Activated CD8-positive, alpha-beta memory T cell treated with anti-CD3 and anti-CD28 coated beads, Interleukin-2, amount 50 U/mL, for 24 hours (primary cell): ENCODE results near the gene TSGA10IP.

Experiments
- DNase-seq: peaks from one replicate; pipeline ENCODE4 v3.0.0-alpha.2; 2020; ENCODE audit errors: extremely low read depth

TSGA10IP gene

GRCh38 chr11:65976216-65977176 is 31.2 kb downstream of the TSGA10IP start:
- DNase-seq, result no peak

DNA sequence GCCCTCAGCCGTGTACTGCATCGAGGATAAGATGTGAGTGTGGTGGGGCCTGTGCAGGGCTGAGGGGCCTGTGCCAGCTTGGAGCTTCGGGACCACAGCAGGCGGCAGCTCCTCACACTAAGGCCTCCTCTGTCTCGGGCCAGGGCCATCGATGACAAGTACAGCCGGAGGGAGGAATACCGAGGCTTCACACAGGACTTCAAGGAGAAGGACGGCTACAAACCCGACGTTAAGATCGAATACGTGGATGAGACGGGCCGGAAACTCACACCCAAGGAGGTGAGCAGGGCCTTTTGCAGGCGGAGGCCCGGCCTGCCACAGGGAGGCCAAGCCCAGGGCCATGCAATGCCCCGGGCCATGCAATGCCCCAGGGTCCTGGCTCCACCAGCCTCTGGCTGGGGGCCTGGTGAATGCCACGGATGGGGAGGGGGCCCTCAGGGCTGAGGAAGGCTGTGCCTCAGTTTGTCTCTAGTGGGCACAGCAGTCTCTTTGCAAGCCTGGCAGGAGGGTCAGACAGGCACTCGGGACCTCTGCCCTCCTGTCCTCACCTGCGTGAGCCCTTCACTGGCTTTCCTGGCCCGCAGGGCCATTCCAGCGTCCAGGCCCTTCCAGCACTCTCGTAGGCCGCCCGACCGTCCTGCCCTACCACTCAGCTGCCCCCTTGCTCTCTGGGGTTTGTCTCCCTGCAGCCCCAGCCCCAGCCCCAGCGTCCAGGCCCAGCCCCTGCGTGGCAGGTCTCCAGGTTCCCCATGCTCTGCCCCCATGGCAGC is 32.5 kb downstream of the TSGA10IP start:
- no peak for DNase-seq

DNA sequence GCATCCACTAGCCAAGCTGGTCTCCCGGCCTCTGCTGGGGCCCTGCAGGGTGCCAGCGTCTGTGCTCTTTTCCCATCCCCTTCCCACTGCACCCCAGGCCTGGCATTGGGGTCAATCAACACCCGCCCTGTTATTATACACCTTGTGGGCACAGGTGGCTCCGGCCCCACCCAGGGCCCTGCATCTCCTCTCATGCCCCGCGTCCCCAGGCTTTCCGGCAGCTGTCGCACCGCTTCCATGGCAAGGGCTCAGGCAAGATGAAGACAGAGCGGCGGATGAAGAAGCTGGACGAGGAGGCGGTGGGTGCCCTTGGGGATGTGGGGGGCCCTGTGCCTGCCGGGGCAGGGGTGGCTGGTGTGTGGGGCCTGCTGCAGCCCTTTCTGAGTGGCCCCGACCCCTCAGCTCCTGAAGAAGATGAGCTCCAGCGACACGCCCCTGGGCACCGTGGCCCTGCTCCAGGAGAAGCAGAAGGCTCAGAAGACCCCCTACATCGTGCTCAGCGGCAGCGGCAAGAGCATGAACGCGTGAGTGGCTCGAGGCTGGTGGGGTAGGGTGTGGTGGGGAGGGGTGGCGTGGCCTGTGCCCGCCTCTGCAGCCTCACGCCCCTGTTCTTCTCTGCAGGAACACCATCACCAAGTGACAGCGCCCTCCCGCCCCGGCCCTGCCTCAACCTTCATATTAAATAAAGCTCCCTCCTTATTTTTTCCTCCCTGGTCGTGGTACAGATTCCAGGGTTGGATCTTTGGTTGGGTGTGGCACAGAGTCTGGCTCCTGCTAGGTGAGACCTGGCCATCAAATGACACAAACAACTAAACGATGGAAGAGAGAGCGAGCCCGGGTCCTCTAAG is 33.3 kb downstream of the TSGA10IP start:
- no peak for DNase-seq

DNA sequence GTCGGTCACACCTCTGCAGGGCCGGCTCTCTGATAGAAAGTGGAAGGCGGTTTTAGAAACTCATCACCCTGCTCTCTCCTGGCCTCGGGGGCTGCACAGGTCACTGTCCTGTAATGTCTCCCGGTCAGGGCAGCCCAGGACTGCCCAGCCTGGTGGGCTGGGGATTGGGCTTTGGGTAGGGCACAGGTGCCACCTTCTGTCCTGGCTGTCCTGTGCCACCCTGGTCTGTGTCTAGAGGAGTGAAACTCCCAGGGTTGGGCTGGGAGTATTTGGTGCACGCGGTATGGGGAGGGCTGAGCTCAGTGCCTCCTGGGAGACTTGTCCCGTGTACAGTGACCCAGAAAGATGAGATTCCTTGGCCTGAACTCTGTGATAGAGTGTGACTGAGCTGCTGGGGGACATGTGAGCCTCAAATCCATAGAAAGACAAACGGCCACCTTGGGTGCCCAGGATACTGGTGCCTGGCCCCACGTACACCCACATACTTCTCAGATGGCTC is 34.0 kb downstream of the TSGA10IP start:
- DNase-seq, result no peak

DNA sequence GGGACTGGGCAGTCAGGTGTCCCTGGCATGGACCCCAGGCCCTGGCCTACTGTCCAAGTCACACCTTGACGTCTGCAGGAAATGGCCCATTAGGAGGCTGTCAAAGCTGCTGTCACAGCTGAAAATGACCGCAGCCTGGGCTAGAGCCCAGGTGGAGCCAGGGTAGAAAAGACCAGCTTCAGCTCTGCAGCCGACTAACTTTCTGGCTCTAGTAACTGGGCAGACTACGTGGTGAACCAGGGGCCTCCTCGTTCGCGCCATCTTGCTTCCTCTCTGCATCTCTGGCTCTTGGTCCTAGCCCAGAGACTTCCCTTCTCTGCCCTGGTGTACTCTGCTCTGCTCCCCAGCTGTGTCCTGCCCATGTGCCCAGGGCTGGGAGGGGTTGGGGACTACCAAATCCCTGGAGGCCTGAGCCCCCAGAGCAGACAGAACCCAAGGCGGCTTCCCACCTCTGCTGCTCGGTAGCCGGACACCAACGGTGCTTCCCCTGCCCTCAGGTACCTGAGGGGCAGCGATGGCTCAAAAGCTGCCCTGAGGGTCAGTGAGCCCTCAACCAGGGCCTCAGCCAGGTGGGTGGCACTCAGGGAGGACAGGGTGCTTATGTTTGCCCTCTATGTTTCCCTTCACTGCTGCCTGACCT is 35.9 kb downstream of the TSGA10IP start:
- no peak for DNase-seq

DNA sequence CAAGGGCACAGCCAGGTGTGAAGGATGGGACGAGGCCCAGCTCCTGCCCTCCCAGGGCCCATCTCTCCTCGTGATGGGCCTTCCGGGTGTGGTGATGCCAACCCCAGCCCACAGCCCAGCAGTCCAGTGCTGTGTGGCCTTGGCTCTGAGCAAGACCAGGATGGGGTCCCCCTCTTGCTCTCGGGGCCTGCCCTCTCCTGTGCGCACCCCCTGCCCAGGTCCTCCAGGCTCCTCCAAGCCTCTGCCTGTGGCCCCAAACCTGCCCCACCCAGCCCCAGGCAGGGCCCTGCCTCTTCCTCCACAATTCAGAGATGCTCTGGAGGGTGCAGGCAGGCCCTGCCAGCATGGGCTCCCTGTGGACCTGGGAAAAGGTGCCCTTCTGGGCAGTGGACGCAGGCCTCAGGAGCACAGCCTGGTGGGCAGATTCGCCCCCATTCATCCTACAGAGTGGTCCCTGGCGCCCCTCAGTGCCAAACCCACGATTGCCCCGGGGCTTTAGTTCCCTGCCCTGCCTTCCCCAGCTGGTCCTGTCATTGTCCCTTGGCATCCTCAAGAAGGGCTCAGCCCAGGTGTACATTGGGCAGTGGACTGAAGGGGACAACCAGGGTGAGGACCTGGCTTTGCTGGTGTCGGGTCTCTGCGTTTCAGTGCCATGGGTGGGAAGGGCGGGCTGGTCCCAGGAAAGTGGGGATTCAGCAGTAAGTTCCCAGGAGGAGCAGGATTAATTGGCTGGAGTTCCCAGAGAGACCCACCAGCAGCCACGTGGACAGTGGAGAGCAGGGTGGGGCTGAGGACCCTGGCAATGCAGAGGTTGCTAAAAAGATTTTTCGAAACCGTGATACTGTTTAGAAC is 36.9 kb downstream of the TSGA10IP start:
- no peak for DNase-seq

- no peak for DNase-seq
Observed at GRCh38 chr11:65982824-65983588, 37.7 kb downstream of the TSGA10IP start.

DNA sequence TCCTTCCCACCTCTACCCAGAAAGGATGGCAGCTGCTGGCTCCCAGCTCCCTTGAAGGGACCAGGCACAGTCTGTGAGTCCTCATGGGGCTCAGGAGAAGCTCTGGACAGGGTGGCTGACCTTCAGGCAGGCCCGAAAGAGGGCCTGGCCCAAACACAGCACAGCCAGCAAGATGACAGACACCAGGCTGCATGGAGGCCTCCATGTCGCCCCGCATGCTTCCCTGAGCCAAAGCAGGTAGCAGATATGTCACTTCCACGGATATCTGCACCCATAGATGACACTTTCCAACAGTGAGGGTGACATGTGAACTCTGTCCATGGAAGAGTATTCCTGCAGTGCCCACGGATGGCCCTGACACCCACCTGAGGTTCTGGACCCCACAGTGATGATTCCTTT is 38.3 kb downstream of the TSGA10IP start:
- no peak for DNase-seq

DNA sequence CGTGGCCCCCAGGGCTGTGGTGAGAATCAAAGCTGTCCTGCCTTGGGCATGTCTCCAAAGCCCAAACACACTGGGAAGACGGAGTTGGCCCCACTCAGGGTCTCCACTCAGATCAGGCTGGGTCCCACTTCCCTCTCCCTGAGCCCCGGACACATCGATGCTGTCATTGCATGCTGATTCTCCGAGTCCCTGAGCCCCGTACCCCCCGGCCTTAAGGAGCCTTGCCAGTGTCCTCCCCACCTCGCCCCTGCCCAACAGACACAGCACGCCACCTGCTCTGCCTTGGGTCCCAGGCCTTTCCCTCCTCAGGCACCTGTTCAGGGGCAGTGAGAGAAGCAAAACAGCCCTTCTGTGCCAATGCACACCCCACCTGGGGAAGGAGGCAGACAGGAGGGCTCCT is 42.1 kb downstream of the TSGA10IP start:
- no peak for DNase-seq

GRCh38 chr11:65988791-65989592 is 43.7 kb downstream of the TSGA10IP start:
- DNase-seq, result peak; percentile 83

GRCh38 chr11:65992056-65992455 is 46.8 kb downstream of the TSGA10IP start:
- DNase-seq, result no peak

GRCh38 chr11:65997286-65997685 is 52.0 kb downstream of the TSGA10IP start:
- no peak for DNase-seq

DNA sequence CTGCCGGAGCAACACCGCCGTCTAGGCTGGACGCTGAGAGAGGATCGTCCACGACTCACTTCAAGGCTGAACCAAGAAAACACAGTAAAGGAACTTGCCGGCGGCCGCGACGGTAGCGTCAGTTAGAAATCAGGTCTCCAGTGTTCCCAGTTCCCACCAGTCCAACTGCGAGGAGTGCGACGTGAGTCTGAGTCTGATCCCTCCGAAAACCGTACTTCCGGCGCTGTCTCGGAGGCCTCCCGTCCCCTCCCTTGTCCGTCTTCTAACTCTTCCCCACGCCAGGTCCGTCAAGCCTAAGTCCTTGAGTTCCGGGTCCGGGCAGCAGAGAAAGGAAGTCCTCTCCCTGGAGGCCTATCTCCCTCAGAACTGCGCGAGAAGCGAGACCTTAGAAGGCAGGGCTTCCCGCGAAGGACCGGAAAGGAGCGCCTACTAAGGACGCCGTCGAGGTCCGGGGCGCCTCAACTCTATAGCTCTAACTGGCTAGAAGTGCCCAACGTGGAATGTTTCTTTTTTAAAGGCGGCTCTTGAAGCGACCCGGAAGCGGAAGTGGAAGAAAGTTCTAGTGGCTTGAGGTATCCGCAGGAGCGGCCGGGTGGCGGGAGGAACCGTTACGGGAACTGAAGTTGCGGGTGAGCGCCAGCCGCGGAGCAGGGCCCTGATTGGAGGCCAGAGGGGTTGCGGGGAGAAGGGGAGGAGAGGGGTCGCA is 56.8 kb downstream of the TSGA10IP start, which contains the start of the genes BANF1 and EIF1AD:
Gene BANF1, plus strand, starts transcription at position 562 of the 706 bp plus-strand sequence. CDS start 748 bp downstream, outside the sequence.
Gene EIF1AD, minus strand, starts transcription at position 216 of the 706 bp plus-strand sequence. CDS start 1,768 bp downstream, outside the sequence.
- DNase-seq, result peak; percentile 89

DNA sequence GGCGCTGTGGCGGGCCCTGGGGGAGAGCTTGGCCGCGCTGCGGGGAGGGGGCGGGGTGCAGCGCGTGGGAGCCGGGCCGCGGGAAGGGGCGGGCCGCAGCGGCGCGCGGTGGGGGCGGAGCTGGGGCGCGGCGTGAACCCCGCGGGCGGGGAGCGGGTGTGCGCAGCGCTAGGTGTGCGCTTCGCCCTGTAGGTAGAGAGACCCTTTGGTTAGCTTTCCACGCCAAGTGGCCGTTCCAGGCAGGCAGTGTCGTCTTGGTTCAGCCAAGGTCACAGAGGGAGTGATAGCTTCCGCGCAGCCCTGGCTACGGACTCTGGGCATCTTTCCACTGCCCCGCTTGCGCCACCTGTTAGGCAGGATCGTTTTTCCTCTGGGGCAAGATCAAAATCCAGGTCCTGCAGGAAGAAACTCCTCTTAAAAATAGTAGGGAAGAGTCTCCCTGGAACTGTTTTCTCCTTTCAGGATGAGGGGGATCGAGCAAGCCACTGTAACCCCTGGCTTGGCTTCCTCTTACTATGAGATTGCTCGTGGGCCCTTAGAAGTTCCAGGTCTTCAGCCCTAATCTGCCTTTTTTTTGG is 57.5 kb downstream of the TSGA10IP start:
- DNase-seq, result no peak

GRCh38 chr11:66003291-66003690 is 58.0 kb downstream of the TSGA10IP start:
- no peak for DNase-seq

GRCh38 chr11:66004186-66004585 is 58.9 kb downstream of the TSGA10IP start:
- no peak for DNase-seq
